GM19043 (cell line): ENCODE results near the gene ADAMTS17.
"Not testable (repeated sequence)": the region's sequence is repeated elsewhere in the genome, so short reads cannot be mapped to it uniquely, and the experiment has no call there.

Experiments
- ATAC-seq: cut with Tn5 transposase; IDR thresholded peaks from one replicate; pipeline ENCODE4 v1.9.1; 2021; ENCODE audit warnings: low read depth; ENCODE audit not compliant: unreplicated experiment

ADAMTS17 gene

DNA sequence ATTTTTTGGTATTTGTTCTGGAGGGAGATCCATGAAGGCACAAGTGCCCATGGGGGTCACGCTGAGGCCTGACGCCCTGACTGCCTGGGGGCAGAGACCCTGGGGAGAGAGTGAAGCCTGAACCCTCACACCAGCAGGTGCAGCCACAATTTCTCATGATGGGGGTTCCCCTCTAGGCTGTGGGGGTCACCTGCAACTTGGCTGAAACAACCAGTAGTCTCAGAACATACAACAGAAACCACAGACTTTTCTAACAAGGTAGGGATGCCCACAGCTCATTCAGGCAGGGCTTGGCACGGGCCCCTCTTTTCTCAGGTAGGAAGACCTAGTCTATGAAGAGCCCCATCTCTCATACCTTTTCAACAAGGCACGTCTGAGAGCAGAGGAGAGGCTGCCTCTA, 245.1 kb downstream of the ADAMTS17 start:
- no peak for ATAC-seq

GRCh38 chr15:100096248-100096600, 245.6 kb downstream of the ADAMTS17 start:
- ATAC-seq = no peak

DNA sequence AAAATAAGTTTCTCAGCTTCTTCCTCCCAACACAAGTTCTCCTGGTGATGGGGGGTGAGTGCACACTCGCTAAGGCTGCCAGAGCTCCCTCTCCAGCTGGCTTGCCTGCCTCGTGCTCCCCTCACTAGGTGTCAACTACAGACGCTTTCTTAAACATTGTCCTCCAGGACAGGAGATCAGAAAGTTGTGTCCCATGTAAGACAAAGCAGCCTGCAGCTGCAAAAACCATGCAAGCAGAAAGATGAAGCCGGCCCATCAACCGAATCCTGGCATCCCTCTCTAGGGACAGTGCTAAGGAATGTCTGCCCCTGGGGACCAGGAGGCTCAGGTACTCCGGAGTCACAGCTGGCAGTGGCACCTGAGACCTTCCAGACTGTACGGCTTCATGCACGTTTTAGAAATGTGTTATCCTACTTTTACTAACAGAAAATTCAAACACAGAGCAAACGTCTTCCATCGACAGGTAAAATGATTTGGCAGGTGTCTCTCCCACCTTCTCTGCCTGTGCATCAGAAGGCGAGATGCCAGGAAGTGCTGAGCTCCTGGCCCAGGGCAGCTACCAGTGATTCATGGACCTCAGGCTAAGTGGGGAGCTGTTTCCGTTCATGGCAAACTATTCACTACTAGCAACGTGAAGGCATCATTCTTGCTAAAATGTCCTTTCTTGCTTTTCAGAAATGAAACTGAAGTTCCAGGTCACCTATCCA, 246.1 kb downstream of the ADAMTS17 start:
- ATAC-seq = no peak

GRCh38 chr15:100094127-100094510, 247.7 kb downstream of the ADAMTS17 start:
- no peak for ATAC-seq

DNA sequence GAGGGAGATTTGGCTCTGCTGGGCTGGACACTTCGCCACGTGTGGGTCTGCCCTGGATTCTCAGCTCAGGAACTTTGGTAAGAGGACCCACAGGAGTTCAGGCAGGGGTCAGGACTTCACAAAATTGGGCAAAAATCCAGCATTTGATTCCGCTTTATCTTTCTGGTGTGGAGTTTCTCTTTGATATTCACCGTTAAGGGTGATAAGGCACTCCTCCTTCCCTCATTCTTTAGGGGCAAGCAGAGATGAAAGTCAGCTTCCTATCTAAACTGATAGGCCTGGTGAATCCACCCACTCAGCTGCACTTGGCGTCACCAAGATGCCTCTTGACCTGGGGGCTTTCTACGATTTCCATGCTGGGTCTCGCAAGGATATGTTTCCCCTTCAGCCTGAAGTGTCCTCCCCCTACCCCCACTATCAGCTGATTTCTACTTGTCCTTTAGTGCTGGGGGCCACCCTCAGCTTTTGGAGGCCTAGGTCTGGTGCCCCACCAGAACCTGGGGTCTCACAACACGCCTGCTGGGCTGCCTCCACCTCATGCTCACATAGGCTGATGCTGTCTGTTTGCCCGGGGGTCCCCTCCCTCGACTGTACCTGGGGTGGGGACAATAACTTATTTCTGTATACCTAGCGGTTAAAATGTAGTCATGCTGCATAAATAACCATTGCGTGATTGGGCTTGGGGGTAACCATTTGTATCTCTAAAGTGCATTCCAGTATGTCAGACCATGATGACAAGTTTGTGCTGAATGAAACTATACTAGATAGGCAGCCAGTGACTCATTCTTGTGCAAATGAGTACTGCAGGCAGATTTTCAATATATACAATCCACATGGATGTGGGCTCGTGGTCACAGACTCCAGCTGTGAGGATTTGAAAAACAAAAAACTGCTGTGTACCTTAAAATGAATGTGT, 248.3 kb downstream of the ADAMTS17 start:
- ATAC-seq = no peak

GRCh38 chr15:100092034-100092433, 249.7 kb downstream of the ADAMTS17 start:
- ATAC-seq = no peak

- ATAC-seq = no peak
Measured at GRCh38 chr15:100090411-100090810, 251.4 kb downstream of the ADAMTS17 start.

DNA sequence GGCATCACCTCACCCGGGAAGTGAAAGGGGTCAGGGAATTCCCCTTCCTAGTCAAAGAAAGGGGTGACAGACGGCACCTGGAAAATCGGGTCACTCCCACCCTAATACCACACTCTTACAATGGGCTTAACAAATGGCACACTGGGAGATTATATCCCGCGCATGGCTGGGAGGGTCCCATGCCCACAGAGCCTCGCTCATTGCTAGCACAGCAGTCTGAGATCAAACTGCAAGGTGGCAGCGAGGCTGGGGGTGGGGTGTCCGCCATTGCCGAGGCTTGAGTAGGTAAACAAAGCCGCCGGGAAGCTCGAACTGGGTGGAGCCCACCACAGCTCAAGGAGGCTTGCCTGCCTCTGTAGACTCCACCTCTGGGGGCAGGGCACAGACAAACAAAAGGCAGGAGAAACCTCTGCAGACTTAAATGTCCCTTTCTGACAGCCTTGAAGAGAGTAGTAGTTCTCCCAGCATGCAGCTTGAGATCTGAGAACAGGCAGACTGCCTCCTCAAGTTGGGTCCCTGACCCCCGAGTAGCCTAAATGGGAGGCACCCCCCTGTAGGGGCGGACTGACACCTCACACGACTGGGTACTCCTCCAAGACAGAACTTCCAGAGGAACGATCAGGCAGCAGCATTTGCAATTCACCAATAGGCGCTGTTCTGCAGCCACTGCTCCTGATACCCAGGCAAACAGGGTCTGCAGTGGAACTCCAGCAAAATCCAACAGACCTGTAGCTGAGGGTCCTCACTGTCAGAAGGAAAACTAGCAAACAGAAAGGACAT, 257.5 kb downstream of the ADAMTS17 start:
- not testable (repeated sequence) for ATAC-seq

- no peak for ATAC-seq
Measured at GRCh38 chr15:100083572-100083971, 258.2 kb downstream of the ADAMTS17 start.

DNA sequence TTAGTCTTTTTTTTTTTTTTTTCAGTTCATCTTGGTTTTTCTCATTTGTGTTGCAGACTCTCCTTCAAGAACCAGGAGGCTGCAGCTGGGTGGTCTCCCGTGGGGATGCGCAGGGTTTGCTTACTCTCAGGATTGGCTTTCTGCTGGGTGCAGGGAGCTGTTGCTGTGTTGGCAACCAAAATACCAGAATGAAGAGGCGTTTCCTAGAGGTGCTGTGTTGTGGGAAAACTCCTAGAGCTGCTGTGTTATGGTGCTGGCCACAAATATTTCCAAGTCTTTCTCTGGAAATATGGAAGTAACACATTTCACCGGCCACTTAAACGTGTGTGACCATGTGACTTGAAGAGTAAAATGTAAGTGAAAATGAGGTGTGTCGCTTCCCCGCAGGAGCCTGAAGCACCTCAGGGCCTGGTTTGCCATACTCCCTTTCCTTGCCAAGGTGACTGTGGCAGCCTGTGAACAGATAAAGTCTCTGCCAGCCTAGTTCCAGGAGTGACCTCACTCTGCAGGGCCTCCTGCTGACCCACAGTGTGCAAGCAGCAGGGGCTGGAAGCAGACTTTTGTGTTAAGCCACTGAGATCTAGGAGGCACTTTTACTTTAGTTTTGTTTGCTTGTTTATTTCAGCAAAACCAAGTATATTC, 258.9 kb downstream of the ADAMTS17 start:
- no peak for ATAC-seq

DNA sequence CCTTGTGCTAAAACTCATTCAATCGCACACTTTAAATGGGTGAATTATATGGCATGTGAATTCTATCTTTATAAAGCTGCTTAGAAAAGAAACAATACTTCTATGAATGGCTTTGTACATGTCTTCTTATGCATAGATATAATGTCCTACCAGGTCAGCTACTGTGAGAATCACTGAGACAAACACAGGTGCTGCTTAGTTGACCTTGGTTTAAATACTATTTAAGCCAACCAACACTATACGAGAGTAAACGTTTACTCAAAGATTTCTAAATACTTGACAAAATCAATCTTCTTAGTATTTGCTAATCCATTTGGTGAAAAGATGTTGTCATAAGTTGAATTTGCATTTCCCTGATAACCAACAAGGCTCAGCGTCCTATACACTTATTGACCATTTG, 260.3 kb downstream of the ADAMTS17 start:
- no peak for ATAC-seq

GRCh38 chr15:100078511-100079220, 263.1 kb downstream of the ADAMTS17 start:
- ATAC-seq = no peak

DNA sequence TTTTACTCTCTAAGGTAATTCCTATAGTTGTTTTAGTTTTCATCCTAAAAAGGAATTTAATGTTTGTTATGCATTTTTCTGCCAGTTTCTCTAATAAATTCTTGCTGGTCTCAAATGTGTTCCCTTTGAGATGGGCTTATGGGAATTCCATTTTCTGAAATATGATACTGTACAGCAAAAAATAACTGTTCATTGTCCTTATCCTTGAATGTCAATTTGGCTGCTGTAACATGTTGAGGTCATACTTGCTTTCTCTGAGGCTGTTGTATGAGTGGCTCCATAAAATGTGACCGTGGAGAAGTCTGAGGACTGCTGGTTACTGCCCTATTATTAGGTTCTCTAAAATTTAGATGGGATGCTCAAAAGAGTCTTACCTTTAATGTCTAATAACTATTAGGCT, 266.5 kb downstream of the ADAMTS17 start:
- no peak for ATAC-seq

DNA sequence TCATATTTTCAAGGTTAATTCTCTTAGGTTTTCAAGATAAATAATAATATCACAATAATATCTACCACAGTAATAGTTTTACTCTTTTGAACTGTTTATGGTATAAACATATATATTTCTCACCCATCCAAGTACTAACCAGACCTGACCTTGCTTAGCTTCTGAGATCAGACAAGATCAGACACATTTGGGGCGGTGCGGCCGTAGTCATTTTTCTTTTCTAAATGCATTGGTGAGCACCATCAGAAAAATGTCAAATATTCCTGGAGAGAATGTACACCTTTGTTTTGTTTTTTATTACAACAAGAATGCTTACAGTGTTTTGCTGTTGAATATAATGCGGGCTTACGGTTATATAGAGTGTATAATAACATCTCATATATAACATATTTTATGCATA, 267.8 kb downstream of the ADAMTS17 start:
- no peak for ATAC-seq

DNA sequence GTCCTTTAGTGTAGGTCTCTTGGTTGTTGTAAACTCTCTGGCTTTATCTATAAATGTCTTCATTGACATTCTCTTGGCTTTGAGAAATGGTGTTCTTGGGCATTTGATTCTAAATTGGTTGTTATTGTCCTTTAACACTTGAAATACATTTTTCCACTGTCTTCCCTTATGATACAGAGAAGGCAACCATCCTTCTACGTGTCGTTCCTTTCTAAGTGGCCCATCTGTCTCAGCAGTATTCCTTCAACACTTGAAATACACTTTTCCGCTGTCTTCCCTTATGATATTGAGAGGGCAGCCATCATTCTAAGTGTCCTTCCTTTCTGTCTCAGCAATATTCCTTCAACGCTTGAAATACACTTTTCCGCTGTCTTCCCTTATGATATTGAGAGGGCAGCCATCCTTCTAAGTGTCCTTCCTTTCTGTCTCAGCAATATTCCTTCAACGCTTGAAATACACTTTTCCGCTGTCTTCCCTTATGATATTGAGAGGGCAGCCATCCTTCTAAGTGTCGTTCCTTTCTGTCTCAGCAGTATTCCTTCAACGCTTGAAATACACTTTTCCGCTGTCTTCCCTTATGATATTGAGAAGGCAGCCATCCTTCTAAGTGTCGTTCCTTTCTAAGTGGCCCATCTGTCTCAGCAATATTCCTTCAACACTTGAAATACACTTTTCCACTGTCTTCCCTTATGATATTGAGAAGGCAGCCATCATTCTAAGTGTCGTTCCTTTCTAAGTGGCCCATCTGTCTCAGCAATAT, 275.1 kb downstream of the ADAMTS17 start:
- not testable (repeated sequence) for ATAC-seq

DNA sequence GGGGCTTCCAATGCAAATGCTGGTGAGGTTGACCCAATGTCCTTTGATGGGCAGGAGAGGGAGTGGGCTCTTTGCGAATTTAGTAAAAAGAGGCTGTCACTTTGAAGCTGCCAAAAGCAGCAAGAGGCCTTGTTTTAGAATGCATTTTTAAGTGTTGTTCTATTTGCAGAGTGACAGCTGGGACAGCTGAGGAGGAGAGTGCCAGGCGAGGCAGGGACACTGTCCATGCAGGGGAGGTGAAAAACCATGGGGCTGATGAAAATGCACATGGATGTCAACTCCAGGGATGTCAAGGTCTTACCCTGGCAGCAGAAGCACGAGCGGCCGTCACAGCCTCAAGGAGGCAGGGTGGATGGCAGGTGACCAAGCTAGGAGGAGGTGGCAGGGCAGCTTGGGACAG, 279.8 kb downstream of the ADAMTS17 start:
- no peak for ATAC-seq

GRCh38 chr15:100060276-100060926, 281.4 kb downstream of the ADAMTS17 start:
- ATAC-seq = no peak

GRCh38 chr15:100059521-100059920, 282.3 kb downstream of the ADAMTS17 start:
- no peak for ATAC-seq

DNA sequence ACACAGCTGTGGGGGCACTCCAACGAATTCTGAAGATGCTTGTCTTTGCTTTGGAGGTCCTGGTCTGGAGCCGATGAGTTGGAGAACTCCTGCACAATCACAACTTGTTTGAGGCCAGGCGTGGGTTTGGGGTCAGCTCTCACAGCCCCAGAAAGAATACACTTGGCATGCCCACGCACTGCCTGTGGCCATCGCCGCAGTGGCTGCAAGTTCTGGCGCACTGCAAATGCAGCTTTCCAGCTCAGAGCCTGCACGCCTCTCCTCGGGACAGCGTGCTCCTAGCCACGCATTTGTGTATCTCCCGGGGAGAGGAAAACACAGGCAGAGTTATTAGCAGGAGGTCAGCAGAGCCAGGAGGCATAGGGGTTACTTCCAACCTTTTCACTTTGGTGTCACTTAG, 282.7 kb downstream of the ADAMTS17 start:
- no peak for ATAC-seq
